ENCODE measurements around the gene HORMAD1.
"Not testable (repeated sequence)": the region's sequence is repeated elsewhere in the genome, so short reads cannot be mapped to it uniquely, and the experiment has no call there.

Gene HORMAD1

DNA sequence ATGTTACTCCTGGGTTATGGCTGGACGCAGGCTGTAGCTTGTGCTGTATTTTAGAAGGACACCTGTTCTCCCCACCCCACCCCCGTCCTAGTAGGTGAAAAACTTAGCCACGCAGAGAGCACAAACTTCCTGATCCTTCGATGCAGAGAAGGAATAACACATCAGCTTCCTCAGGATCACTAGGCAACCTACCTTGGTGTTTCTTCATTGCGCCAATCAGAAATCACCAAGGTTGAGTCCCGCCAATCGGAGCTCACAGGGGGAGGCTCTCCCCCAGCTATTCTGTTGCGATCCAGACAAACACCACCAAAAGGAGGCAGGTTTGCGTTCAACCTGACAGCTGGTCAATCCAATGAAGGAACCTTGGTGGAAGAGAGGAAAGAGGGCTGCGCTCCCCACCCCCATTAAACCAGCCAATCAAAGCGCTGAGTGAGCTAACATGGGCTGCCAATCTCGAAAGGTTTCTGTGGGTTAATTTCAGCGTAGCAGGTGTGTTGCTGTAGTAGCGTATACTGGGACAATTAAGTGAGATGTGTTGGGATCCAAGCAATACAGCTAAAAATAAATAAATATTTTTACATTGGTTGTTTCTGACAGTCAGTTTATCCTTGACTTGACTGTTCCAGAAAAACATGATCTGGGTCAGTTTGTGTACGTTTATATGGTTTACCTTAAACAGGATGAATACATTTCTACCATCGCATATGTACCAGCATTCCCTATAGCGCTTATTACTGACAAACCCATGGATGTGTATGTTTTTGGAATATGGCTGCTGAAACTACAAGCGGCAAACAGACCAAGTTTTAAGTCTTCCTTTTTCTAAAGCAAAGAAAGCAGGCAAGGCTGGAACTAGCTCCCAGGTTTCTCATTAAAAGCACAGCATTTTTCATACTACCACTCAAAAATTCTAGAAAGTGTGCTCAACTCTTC is 23.4 kb downstream of the HORMAD1 start, which contains the start of gene GOLPH3L:
Gene GOLPH3L (minus strand): TSS at position 160 of the 933 bp plus-strand sequence. CDS start 2,316 bp downstream, outside the sequence.
- in situ Hi-C loops (cut with MboI; ENCODE audit: low sequenced_read_pairs): no loop called here

DNA sequence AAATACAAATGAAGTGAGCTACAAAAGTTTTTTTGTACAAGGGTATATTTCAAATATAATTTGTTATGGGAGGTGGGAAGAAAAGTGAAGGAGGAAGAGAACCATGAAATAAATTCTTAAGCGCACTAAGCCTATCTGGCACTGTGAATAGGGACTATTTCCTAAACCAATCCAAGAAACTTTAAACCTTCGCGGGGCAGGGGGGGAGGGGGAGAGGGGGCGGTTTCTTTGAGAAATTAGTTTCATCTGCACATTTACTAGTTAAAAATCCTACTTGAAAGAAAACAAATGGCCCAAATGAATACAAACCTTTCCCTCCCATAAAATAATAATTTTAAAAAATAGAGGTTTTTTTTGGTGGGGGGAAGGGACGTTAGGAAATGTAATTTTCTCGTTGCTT is 24.1 kb downstream of the HORMAD1 start:
- in situ Hi-C loops (cut with MboI; ENCODE audit: low sequenced_read_pairs): no loop called here

DNA sequence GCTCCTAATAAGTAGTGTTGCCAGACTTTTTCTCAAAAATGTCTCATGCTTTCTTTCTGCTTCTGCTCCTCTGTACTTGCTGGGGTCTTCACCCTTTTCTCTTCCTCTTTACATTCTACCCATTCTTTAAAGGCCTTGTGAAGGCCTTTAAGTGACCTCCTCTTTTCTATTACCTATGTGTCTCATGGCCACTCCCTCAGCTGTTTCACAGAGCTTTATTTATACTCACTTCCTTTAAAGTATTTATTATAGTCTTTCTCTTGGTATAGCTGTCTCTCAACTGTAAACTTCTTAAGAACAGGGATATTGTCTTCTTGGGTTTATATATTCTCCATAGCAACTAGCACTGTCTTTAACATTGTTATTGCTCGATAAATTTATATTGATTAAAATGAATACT is 24.5 kb downstream of the HORMAD1 start:
- in situ Hi-C loops (cut with MboI; ENCODE audit: low sequenced_read_pairs): no loop called here

GRCh38 chr1:150695561-150695960 is 25.1 kb downstream of the HORMAD1 start:
- in situ Hi-C loops (cut with MboI; ENCODE audit: low sequenced_read_pairs): no loop called here

DNA sequence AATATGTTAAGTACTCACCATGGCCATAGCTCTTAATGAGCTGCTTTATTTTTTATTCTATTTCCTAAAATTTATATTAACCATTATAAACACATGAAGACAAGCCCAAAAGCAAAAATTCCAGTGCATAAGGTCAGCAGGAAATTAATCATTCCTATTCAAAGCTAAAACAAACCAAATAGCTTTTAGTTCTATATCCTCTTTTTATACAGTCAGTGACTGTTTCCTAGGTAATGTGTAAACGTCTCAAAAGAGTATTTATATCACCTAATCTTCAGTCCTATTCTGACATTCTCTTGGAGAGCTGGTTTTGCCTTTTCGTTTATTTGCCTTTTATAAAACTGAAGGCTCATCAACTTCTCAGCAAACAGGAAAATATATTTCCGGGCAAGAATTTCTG is 28.0 kb downstream of the HORMAD1 start:
- in situ Hi-C loops (cut with MboI; ENCODE audit: low sequenced_read_pairs): no loop called here

GRCh38 chr1:150688763-150689162 is 31.9 kb downstream of the HORMAD1 start:
- in situ Hi-C loops (cut with MboI; ENCODE audit: low sequenced_read_pairs): no loop called here

DNA sequence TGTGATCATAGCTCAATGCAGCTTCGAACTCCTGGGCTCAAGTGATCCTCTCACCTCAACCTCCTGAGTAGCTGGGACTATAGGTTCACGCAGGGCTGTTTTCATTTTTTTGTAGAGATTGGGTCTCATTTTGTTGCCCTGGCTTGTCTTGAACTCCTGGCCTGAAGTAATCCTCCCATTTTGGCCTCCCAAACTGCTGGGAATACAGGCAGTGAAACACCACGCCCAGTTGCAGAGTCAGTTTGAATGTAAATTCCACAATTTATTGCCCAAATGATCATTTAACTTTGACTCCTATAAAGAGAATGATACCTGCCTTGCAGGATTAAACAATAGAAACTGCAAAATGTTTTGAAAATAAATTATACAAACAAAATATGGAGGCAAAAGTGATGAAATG is 34.4 kb downstream of the HORMAD1 start:
- in situ Hi-C loops (cut with MboI; ENCODE audit: low sequenced_read_pairs): no loop called here

GRCh38 chr1:150683914-150684313 is 36.8 kb downstream of the HORMAD1 start:
- in situ Hi-C loops (cut with MboI; ENCODE audit: low sequenced_read_pairs): no loop called here

GRCh38 chr1:150678988-150679387 is 41.7 kb downstream of the HORMAD1 start:
- in situ Hi-C loops (cut with MboI; ENCODE audit: low sequenced_read_pairs): no loop called here

- in situ Hi-C loops (cut with MboI; ENCODE audit: low sequenced_read_pairs): no loop called here
These were observed 45.8 kb downstream of the HORMAD1 start for GRCh38 chr1:150674881-150675280.

DNA sequence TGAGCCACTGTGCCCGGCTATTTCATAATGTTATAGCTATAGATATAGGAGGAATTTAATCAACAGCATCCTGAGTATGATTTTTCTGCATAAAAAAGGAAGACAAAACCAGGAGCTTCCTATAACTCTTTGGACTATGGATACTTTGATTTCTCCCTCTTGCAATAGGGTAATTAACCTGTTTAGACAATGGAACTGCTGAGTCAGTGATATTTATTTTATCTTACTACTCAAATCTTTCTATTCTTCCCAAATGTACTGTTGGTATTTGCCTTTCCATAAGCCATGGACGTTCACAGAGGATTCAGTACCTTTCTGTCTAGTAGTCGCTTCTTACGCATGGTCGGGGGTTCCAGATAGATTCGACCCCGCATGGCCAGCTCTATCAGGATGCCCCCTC is 57.4 kb downstream of the HORMAD1 start:
- in situ Hi-C loops (cut with MboI; ENCODE audit: low sequenced_read_pairs): no loop called here

- in situ Hi-C loops (cut with MboI; ENCODE audit: low sequenced_read_pairs): no loop called here
These were observed 57.9 kb downstream of the HORMAD1 start for GRCh38 chr1:150662811-150663210.

DNA sequence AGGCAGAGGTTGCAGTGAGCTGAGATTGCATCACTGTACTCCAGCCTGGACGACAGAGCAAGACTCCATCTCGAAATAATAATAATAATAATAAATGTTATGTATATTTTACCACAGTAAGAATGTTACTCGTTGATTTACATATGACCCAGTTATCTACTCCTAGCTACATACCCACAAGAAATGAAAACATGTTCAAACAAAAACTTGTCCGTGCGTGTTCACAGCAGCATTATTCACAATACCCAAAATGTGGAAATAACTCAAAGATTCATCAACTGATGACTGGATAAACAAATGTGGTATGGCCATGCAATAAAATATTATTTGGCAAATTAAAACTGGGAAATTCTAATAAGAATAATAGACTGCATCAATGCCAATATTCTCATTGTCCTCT is 59.5 kb downstream of the HORMAD1 start:
- in situ Hi-C loops (cut with MboI; ENCODE audit: low sequenced_read_pairs): no loop called here

DNA sequence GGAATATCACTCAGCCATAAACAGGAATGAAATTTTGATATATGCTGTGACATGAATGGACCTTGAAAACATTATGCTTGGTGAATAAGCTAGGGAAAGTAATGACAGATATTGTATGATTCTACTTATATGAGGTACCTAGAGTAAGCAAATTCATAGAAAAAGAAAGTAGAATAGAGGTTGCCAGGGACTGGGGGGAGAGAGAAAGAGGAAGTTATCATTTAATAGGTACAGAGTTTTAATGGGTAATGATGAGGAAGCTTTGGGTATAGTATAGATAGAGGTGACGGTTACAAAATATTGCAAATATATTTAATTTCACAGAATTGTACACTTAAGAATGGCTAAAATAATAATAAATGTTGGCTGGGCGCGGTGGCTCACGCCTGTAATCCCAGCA is 60.1 kb downstream of the HORMAD1 start:
- in situ Hi-C loops (cut with MboI; ENCODE audit: low sequenced_read_pairs): no loop called here

- in situ Hi-C loops (cut with MboI; ENCODE audit: low sequenced_read_pairs): not testable (repeated sequence)
These were observed 63.6 kb downstream of the HORMAD1 start for GRCh38 chr1:150657064-150657463.

DNA sequence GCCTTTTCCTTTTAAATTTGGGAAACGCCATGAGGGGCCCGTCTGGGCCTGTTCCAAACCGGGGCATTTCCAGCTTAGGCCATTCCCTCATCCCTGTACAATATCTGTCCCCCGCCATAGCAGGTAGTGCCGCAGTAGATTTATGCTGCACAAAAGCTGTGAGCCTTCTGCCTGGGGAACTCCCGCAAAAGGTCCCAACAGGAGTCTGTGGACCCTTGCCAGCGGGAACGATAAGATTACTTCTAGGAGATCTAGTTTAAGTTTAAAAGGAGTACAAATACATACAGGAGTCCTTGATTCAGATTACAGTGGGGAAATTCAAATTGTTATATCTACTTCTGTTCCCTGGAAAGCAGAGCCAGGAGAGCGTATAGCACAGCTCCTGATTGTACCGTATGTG is 66.1 kb downstream of the HORMAD1 start:
- in situ Hi-C loops (cut with MboI; ENCODE audit: low sequenced_read_pairs): not testable (repeated sequence)

DNA sequence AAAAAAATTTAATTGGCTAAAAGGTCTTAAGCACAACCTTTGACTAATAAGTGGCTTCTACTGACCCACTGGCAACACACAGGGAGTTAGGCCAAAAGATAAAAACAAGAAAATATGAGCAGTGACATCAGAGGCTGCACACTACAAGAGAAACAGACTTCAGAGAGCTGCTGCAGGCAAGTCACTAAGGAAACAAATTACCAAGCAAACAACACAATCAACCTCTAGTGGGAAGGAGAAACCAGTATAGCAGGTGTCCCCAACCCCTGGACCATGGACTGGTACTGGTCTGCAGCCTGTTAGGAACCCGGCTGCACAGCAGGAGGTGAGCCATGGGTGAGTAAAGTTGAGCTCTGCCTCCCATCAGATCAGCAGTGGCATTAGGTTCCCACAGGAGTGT is 70.5 kb downstream of the HORMAD1 start:
- in situ Hi-C loops (cut with MboI; ENCODE audit: low sequenced_read_pairs): no loop called here

DNA sequence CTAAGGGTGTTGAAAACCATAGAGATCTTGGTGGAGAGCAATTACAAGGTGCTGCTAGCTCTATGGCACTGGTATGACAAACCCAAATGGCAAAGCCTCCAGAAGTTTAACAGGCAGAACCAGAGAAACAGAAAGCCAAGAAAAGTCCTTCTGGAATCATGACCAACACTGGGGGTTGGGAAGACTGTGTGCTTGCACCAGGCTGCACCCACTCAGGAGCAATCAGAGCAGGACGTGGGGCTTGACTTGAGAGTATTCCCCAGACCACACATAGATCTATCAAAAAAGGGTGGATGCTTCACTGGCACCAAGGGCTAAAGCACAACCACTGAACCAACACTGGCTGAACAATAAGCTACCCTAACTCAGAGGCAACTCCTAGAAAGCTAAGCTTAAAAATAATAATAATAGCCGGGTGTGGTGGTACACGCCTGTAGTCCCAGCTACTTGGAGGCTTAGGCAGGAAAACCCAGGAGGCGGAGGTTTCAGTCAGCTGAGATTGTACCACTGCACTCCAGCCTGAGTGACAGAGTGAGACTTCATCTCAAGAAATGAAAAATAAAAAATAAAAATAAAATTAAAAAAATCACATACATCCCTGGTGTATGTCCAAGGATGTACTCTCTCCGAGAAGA is 71.1 kb downstream of the HORMAD1 start:
- in situ Hi-C loops (cut with MboI; ENCODE audit: low sequenced_read_pairs): no loop called here
